Uterus (tissue), 4 donors: ENCODE measurements around the gene TMX3. TPM values are rescaled to one million over a fixed set of nuclear protein-coding genes. Genes with fewer than 3 reads are reported as not detected.

Experiments used
- DNase-seq, 2 donors: peaks; one replicate each; pipeline ENCODE4 v3.0.0-alpha.2; 2019 to 2020
- H3K27ac ChIP-seq, 2 donors: fragments of 200-600 bp; sonication (generic); 1 replicate in 1 of 2; 2 replicates in 1 of 2; pipeline ENCODE4 v1.5.1; 2016 to 2018
- H3K27me3 ChIP-seq, 2 donors: fragments of 200-600 bp; sonication (generic); one replicate each; pipeline ENCODE4 v1.5.1; 2018 to 2019; ENCODE audit warnings: control low read depth in 1 of 2
- H3K36me3 ChIP-seq, 2 donors: fragments of 200-600 bp; sonication (generic); one replicate each; pipeline ENCODE4 v1.5.1; 2019; ENCODE audit warnings: control low read depth in 1 of 2
- H3K4me1 ChIP-seq, 2 donors: fragments of 200-600 bp; sonication (generic); one replicate each; pipeline ENCODE4 v1.5.1; 2018 to 2019; ENCODE audit warnings: control low read depth in 1 of 2
- H3K4me3 ChIP-seq, 2 donors: fragments of 200-600 bp; sonication (generic); 1 replicate in 1 of 2; 2 replicates in 1 of 2; pipeline ENCODE4 v1.5.1; 2018 to 2019; ENCODE audit warnings: mild to moderate bottlenecking in 1 of 2
- H3K9me3 ChIP-seq, 2 donors: fragments of 200-600 bp; sonication (generic); one replicate each; pipeline ENCODE4 v1.5.1; 2019; ENCODE audit warnings: control low read depth in 1 of 2
- POLR2A ChIP-seq, 2 donors: fragments of 450-650 bp; IDR thresholded peaks; one replicate each; pipeline ENCODE4 v1.6.1; 2016; ENCODE audit warnings: antibody characterized with exemption in 2 of 2, mild to moderate bottlenecking in 1 of 2, moderate library complexity in 1 of 2
- intact Hi-C: fragments of 100-400 bp; cut with DNase I; formaldehyde crosslinking; loops from one replicate; pipeline ENCODE4 v1.15.1; 2023; ENCODE audit warnings: low total_unique reads
- total RNA-seq, 4 donors: library from RNA; depleted of rRNA in 3 of 4; stranded (reverse); fragments of >200 nt in 3 of 4; gene quantifications; one replicate each; pipeline versions ENCODE4 v1.1.0 to v1.2.4, GENCODE V29; 2014 to 2023
- TF ChIP-seq, protein P1 (sequence below), 4 experiments: fragments of 200-600 bp in 2 of 4; fragments of 450-650 bp in 2 of 4; sonication (generic) in 2 of 4; IDR thresholded peaks; one replicate each; pipeline ENCODE4 v1.5.1; 2016 to 2019; ENCODE audit warnings: antibody characterized with exemption in 4 of 4, mild to moderate bottlenecking in 2 of 4, moderate library complexity in 1 of 4
- donor health status: DM: yes; HTN: yes; CAD: no.

TMX3 gene
- total RNA-seq, 4 donors from 2014 or later = 34.1 to 111 (median 73.4) TPM

GRCh38 chr18:68638613-68639012 lies 76.3 kb downstream of the TMX3 start:
- intact Hi-C loops = no loop called here
- no peaks in the 10 kb centered on the region for H3K36me3 ChIP-seq
- no peak overlapping the region for H3K27ac ChIP-seq
- no peaks in the 10 kb centered on the region for H3K9me3 ChIP-seq
- H3K4me3 ChIP-seq = no peak overlapping the region
- TF ChIP-seq, protein P1, sequence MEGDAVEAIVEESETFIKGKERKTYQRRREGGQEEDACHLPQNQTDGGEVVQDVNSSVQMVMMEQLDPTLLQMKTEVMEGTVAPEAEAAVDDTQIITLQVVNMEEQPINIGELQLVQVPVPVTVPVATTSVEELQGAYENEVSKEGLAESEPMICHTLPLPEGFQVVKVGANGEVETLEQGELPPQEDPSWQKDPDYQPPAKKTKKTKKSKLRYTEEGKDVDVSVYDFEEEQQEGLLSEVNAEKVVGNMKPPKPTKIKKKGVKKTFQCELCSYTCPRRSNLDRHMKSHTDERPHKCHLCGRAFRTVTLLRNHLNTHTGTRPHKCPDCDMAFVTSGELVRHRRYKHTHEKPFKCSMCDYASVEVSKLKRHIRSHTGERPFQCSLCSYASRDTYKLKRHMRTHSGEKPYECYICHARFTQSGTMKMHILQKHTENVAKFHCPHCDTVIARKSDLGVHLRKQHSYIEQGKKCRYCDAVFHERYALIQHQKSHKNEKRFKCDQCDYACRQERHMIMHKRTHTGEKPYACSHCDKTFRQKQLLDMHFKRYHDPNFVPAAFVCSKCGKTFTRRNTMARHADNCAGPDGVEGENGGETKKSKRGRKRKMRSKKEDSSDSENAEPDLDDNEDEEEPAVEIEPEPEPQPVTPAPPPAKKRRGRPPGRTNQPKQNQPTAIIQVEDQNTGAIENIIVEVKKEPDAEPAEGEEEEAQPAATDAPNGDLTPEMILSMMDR (IDR thresholded peaks at IDR 0.05) = no peak
- no peak for TF ChIP-seq POLR2A (IDR thresholded peaks at IDR 0.05)
- H3K27me3 ChIP-seq = no peaks in the 10 kb centered on the region
- DNase-seq = no peak
- no peaks in the 10 kb centered on the region for H3K4me1 ChIP-seq

GRCh38 chr18:68627812-68628211 lies 87.1 kb downstream of the TMX3 start:
- DNase-seq = no peak
- H3K27me3 ChIP-seq = peaks cover 0 to 2% of the 10 kb centered on the region in 2 donors
- no peak for TF ChIP-seq POLR2A (IDR thresholded peaks at IDR 0.05)
- TF ChIP-seq, protein P1 (IDR thresholded peaks at IDR 0.05) = no peak
- H3K4me3 ChIP-seq = no peak overlapping the region
- H3K4me1 ChIP-seq = no peaks in the 10 kb centered on the region
- H3K36me3 ChIP-seq = no peaks in the 10 kb centered on the region
- H3K9me3 ChIP-seq = no peaks in the 10 kb centered on the region
- intact Hi-C loops = no loop called here
- H3K27ac ChIP-seq = no peak overlapping the region

Other genes starting within 250 kb of the TMX3 start
- gene CCDC102B, start 83.0 kb upstream of the TMX3 start, total RNA-seq = 10 to 100 TPM in 1 of 4 donors, 1 to 10 TPM in 1, under 1 TPM in 1, not detected in 1; 0.77 to 39.7 (median 3.2) TPM